HG03280 (cell line): Measurements from ENCODE around the gene MET.
"Not testable (repeated sequence)": the region's sequence is repeated elsewhere in the genome, so short reads cannot be mapped to it uniquely, and the experiment has no call there.

Experiments used
- ATAC-seq: cut with Tn5 transposase; IDR thresholded peaks from one replicate; pipeline ENCODE4 v1.9.1; 2021; ENCODE audit warnings: mild to moderate bottlenecking, moderate library complexity; ENCODE audit not compliant: unreplicated experiment

MET gene

GRCh38 chr7:116746388-116746787 lies 74.4 kb downstream of the MET start:
- ATAC-seq: not testable (repeated sequence)

GRCh38 chr7:116751070-116751469 lies 79.1 kb downstream of the MET start:
- not testable (repeated sequence) for ATAC-seq

- ATAC-seq: no peak
Observed at GRCh38 chr7:116752305-116753074, 80.5 kb downstream of the MET start.

GRCh38 chr7:116753130-116753529 lies 81.1 kb downstream of the MET start:
- ATAC-seq: no peak

- ATAC-seq: no peak
Observed at GRCh38 chr7:116754186-116754585, 82.2 kb downstream of the MET start.

GRCh38 chr7:116757283-116757682 lies 85.3 kb downstream of the MET start:
- no peak for ATAC-seq

GRCh38 chr7:116759642-116760041 lies 87.6 kb downstream of the MET start:
- not testable (repeated sequence) for ATAC-seq

GRCh38 chr7:116762971-116763370 lies 91.0 kb downstream of the MET start:
- no peak for ATAC-seq

- ATAC-seq: no peak
Observed at GRCh38 chr7:116763647-116764046, 91.7 kb downstream of the MET start.

GRCh38 chr7:116766881-116767280 lies 94.9 kb downstream of the MET start:
- no peak for ATAC-seq

- ATAC-seq: no peak
Observed at GRCh38 chr7:116769546-116769945, 97.5 kb downstream of the MET start.

- ATAC-seq: no peak
Observed at GRCh38 chr7:116770941-116771340, 98.9 kb downstream of the MET start.

GRCh38 chr7:116771640-116772039 lies 99.6 kb downstream of the MET start:
- no peak for ATAC-seq

- ATAC-seq: no peak
Observed at GRCh38 chr7:116772423-116772863, 100.4 kb downstream of the MET start.

- no peak for ATAC-seq
Observed at GRCh38 chr7:116772926-116773749, 101.1 kb downstream of the MET start.

GRCh38 chr7:116776046-116776445 lies 104.0 kb downstream of the MET start:
- ATAC-seq: no peak

- no peak for ATAC-seq
Observed at GRCh38 chr7:116776610-116777289, 104.8 kb downstream of the MET start.

GRCh38 chr7:116777651-116778281 lies 105.8 kb downstream of the MET start:
- ATAC-seq: no peak

GRCh38 chr7:116779216-116779615 lies 107.2 kb downstream of the MET start:
- no peak for ATAC-seq

- ATAC-seq: no peak
Observed at GRCh38 chr7:116779931-116780330, 107.9 kb downstream of the MET start.

- peak; percentile 50 for ATAC-seq
Observed at GRCh38 chr7:116780521-116780920, 108.5 kb downstream of the MET start.
